DND-41 (cell line): ENCODE measurements around the gene MCTP2.

Experiments used
- ATAC-seq: fragments of 200-7000 bp; cut with Tn5 transposase; 3 replicates; pipeline ENCODE4 v1.9.1; 2021; ENCODE audit warnings: low read depth; ENCODE audit not compliant: insufficient read depth
- DNase-seq: peaks from one replicate; pipeline ENCODE4 v3.0.0-alpha.2; 2020
- H2AFZ ChIP-seq: 2 replicates; pipeline ENCODE4 v1.6.0; 2012; ENCODE audit warnings: low read depth, low read length
- H3K27ac ChIP-seq: 2 replicates; pipeline ENCODE4 v1.5.1; 2012; ENCODE audit warnings: low read length, inconsistent platforms
- H3K27me3 ChIP-seq: fragments of 200-600 bp; sonication (generic); 2 replicates; pipeline ENCODE4 v1.6.0; 2012; ENCODE audit warnings: low read length, mild to moderate bottlenecking, inconsistent platforms; ENCODE audit not compliant: insufficient read depth, poor library complexity
- H3K36me3 ChIP-seq: 2 replicates; pipeline ENCODE4 v1.5.1; 2012; ENCODE audit warnings: low read length, inconsistent platforms; ENCODE audit not compliant: insufficient read depth
- H3K4me1 ChIP-seq: 2 replicates; pipeline ENCODE4 v1.5.1; 2012; ENCODE audit warnings: mild to moderate bottlenecking, low read length; ENCODE audit not compliant: insufficient read depth
- H3K4me2 ChIP-seq: 2 replicates; pipeline ENCODE4 v1.6.0; 2012; ENCODE audit warnings: mild to moderate bottlenecking, moderate library complexity, low read length, inconsistent platforms; ENCODE audit not compliant: insufficient read depth
- H3K4me3 ChIP-seq, 2 experiments: fragments of 200-600 bp in 1 of 2; shearing (Covaris generic) in 1 of 2; 2 replicates each; pipeline ENCODE4 v1.5.1; 2012 to 2016; ENCODE audit warnings: inconsistent platforms in 2 of 2, low read length in 2 of 2, mild to moderate bottlenecking in 2 of 2, low read depth in 1 of 2, moderate library complexity in 1 of 2
- H3K79me2 ChIP-seq: 2 replicates; pipeline ENCODE4 v1.6.0; 2012; ENCODE audit warnings: low read length, inconsistent platforms; ENCODE audit not compliant: insufficient read depth
- H3K9ac ChIP-seq: 2 replicates; pipeline ENCODE4 v1.6.0; 2012; ENCODE audit warnings: low read depth, mild to moderate bottlenecking, inconsistent platforms, low read length, moderate library complexity
- H3K9me3 ChIP-seq: 2 replicates; pipeline ENCODE4 v1.5.1; 2012; ENCODE audit warnings: low read length, moderate library complexity, mild to moderate bottlenecking, inconsistent platforms; ENCODE audit not compliant: insufficient read depth, severe bottlenecking
- H4K20me1 ChIP-seq: 2 replicates; pipeline ENCODE4 v1.6.0; 2012; ENCODE audit warnings: low read length; ENCODE audit not compliant: insufficient read depth
- CTCF ChIP-seq: IDR thresholded peaks from 2 replicates; pipeline ENCODE4 v1.5.1; 2012; ENCODE audit warnings: borderline replicate concordance, low read length, moderate library complexity, mild to moderate bottlenecking; ENCODE audit not compliant: poor library complexity, severe bottlenecking; ENCODE audit errors: extremely low read depth
- EZH2 ChIP-seq: IDR thresholded peaks from 3 replicates; pipeline ENCODE4 v1.6.1; 2012; ENCODE audit warnings: borderline replicate concordance, low read depth, mild to moderate bottlenecking, moderate library complexity, low read length, inconsistent platforms; ENCODE audit not compliant: severe bottlenecking

Gene MCTP2

GRCh38 chr15:94230883-94231722, at the start of gene MCTP2:
Gene MCTP2, plus strand, starts transcription at chr15:94231561. Its CDS starts 66,705 bp downstream, at chr15:94298266.
- Histone ChIP-seq H3K36me3 (no peaks in the 10 kb centered on the region), H4K20me1 (no peaks in the 10 kb centered on the region), H2AFZ (peak within 1 kb of the TSS; percentile 79), H3K27ac (peak within 1 kb of the TSS; percentile 78), H3K27me3 (no peaks in the 10 kb centered on the region), H3K4me1 (peaks cover 33% of the 10 kb centered on the region), H3K9me3 (no peaks in the 10 kb centered on the region), H3K4me2 (peak within 1 kb of the TSS; percentile 78), H3K9ac (peak within 1 kb of the TSS; percentile 65), H3K4me3 (peak within 1 kb of the TSS; percentile 31 to 76), H3K79me2 (peaks cover 11% of the 10 kb centered on the region)
- DNase-seq = peak; percentile 80
- peak; percentile 41 for TF ChIP-seq CTCF
- no peak for TF ChIP-seq EZH2
- ATAC-seq = peak; percentile 84

GRCh38 chr15:94182883-94183282, 48.5 kb upstream of the MCTP2 start:
- H3K9me3 ChIP-seq = no peaks in the 10 kb centered on the region
- H4K20me1 ChIP-seq = no peaks in the 10 kb centered on the region
- no peak for DNase-seq
- H3K79me2 ChIP-seq = no peaks in the 10 kb centered on the region
- TF ChIP-seq CTCF (no peak), EZH2 (no peak)
- no peaks in the 10 kb centered on the region for H3K27me3 ChIP-seq
- ATAC-seq = no peak
- H3K27ac ChIP-seq = no peak overlapping the region
- no peak overlapping the region for H2AFZ ChIP-seq
- H3K4me2 ChIP-seq = no peak overlapping the region
- H3K36me3 ChIP-seq = no peaks in the 10 kb centered on the region
- no peaks in the 10 kb centered on the region for H3K4me1 ChIP-seq
- no peak overlapping the region for H3K4me3 ChIP-seq
- no peak overlapping the region for H3K9ac ChIP-seq

GRCh38 chr15:94185547-94186236, 45.7 kb upstream of the MCTP2 start:
- no peak overlapping the region for H2AFZ ChIP-seq

More at GRCh38 chr15:94185547-94186236, 45.7 kb upstream of the MCTP2 start:
- no peak for ATAC-seq
- Histone ChIP-seq H3K27me3 (no peaks in the 10 kb centered on the region), H3K27ac (no peak overlapping the region), H4K20me1 (no peaks in the 10 kb centered on the region), H3K79me2 (no peaks in the 10 kb centered on the region), H3K4me1 (no peaks in the 10 kb centered on the region), H3K9me3 (no peaks in the 10 kb centered on the region), H3K4me2 (no peak overlapping the region), H3K36me3 (no peaks in the 10 kb centered on the region), H3K9ac (no peak overlapping the region), H3K4me3 (no peak overlapping the region)
- TF ChIP-seq EZH2 = no peak
- no peak for TF ChIP-seq CTCF
- no peak for DNase-seq
